Measurements from ENCODE around the gene ZNF483.

Gene ZNF483

DNA sequence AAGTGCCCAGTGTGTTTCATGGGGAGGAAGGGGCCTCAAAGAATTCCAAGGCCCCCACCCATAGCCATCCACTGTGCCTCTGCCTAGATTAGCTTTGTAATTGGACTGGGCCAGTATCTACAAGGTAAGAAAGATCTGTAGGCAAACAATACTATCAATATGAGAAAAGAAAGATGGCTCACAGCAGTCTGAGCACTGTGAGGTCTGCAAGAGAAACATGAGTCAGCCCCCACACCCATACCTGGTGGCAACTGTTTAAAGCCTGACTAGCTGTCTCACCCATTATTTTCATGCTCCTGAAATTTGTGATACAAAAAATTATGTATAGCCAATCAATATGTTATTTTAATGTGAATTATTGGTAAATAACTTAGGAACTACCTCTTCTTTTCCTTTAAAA lies 10.0 kb upstream of the ZNF483 start:
- TF ChIP-seq, protein P1, sequence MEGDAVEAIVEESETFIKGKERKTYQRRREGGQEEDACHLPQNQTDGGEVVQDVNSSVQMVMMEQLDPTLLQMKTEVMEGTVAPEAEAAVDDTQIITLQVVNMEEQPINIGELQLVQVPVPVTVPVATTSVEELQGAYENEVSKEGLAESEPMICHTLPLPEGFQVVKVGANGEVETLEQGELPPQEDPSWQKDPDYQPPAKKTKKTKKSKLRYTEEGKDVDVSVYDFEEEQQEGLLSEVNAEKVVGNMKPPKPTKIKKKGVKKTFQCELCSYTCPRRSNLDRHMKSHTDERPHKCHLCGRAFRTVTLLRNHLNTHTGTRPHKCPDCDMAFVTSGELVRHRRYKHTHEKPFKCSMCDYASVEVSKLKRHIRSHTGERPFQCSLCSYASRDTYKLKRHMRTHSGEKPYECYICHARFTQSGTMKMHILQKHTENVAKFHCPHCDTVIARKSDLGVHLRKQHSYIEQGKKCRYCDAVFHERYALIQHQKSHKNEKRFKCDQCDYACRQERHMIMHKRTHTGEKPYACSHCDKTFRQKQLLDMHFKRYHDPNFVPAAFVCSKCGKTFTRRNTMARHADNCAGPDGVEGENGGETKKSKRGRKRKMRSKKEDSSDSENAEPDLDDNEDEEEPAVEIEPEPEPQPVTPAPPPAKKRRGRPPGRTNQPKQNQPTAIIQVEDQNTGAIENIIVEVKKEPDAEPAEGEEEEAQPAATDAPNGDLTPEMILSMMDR (conservative IDR thresholded peaks at IDR 0.05; ENCODE audit: low read depth) = no peak
- H3K27ac ChIP-seq = no peak overlapping the region
- ChIA-PET CTCF (no interaction called here), POLR2A (ENCODE audit: low non-redundant PET) (no interaction called here)
- peak; percentile 32 for DNase-seq (ENCODE audit: low spot score)

DNA sequence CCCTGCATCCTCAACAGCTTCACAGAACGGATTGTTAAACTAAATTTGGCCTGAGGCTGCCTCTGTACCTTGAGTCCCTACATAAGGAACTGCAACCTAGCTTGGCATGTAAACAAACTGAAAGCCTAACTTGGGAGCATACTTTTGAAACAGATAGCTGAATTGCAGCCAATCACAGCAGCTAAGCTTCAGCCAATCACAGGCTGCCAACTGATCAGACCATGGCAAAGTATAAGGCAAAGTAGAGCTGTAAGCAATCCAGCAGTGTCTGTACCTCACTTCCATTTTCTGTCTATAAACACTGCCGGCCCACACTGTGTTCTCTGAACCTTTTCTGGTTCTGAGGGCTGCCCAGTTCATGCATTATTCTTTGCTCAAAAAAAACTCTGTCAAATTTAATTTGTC lies 8.9 kb upstream of the ZNF483 start:
- no peak overlapping the region for H3K27ac ChIP-seq
- ChIA-PET POLR2A (ENCODE audit: low non-redundant PET) (no interaction called here), CTCF (interaction anchor here (0.9 kb wide), 1 partner anchor 28 kb away, joined by 4 read pairs; no protein-coding TSS in a partner anchor)
- TF ChIP-seq, protein P1 (conservative IDR thresholded peaks at IDR 0.05; ENCODE audit: low read depth) = no peak
- no peak for DNase-seq (ENCODE audit: low spot score)

DNA sequence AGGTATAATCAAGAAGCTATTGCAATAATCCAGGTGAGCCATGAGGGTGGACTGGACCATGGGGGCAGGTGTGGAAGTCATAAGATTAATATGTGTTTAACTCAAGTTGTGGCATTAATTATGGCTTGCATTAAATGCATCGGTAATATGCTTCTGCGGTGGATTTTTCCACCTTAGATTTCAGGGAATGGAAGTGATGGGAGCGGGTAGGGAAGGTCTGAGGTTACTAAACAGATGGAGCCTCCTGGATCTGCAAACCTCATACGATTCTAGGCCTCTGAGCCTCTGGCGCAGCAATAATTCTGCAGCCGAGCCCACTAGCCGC lies 286 bp upstream of the ZNF483 start:
- ChIA-PET CTCF (no interaction called here), POLR2A (ENCODE audit: low non-redundant PET) (interaction anchor here (0.6 kb wide), 1 partner anchor 58 kb away, joined by 3 read pairs; no protein-coding TSS in a partner anchor)
- peak overlapping the region; percentile 44 for H3K27ac ChIP-seq
- TF ChIP-seq, protein P1 (conservative IDR thresholded peaks at IDR 0.05; ENCODE audit: low read depth) = no peak
- DNase-seq (ENCODE audit: low spot score) = no peak

DNA sequence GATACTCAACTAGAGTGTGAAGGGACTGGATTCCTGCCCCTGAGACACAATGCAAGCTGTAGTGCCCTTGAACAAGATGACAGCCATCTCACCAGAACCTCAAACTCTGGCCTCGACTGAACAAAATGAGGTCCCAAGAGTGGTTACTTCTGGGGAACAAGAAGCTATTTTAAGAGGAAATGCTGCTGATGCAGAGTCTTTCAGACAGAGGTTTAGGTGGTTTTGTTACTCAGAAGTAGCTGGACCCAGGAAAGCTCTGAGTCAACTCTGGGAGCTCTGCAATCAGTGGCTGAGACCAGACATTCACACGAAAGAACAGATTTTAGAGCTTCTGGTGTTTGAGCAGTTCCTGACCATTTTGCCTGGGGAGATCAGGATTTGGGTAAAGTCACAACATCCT lies 2.4 kb downstream of the ZNF483 start:
- no peak overlapping the region for H3K27ac ChIP-seq
- TF ChIP-seq, protein P1 (conservative IDR thresholded peaks at IDR 0.05; ENCODE audit: low read depth) = no peak
- ChIA-PET POLR2A (ENCODE audit: low non-redundant PET) (no interaction called here), CTCF (no interaction called here)
- no peak for DNase-seq (ENCODE audit: low spot score)

DNA sequence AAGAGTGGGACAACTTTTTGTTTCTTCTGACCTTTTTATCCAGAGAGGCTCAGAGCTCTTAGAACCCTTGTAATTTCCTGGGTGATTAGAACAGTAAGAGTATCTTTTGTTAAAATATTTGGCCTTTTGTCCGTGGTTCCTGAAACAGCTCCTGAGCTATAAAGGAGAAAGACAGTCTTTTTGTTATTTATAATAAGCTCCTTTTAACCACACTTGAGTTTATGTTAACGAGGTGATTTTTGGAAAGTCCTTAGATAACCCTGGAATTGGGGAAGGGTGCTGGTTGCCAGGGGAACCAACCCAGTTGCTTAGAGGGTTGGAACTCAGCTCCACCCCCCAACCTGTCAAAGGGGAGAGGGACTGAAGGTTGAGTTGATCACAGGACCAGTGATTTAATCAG lies 4.8 kb downstream of the ZNF483 start:
- no peak for DNase-seq (ENCODE audit: low spot score)
- ChIA-PET POLR2A (ENCODE audit: low non-redundant PET) (no interaction called here), CTCF (interaction anchor here (0.7 kb wide), 1 partner anchor 13 kb away, joined by 3 read pairs; no protein-coding TSS in a partner anchor)
- TF ChIP-seq, protein P1 (conservative IDR thresholded peaks at IDR 0.05; ENCODE audit: low read depth) = no peak
- no peak overlapping the region for H3K27ac ChIP-seq

DNA sequence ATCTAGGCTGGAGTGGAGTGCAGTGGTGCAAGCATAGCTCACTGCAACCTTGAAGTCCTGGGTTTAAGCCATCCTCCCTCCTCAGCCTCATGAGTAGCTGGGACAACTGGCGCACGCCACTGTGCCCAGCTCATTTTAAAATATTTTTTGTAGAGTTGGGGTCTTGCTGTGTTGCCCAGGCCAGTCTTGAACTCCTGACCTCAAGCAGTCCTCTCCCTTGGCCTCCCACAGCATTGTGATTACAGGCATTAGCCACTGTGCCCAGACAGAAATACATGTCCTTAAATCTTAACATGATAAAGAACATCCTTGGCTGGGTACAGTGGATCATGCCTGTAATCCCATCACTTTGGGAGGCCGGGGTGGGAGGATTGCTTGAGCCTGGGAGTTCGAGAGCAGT lies 6.7 kb downstream of the ZNF483 start:
- no peak for DNase-seq (ENCODE audit: low spot score)
- TF ChIP-seq, protein P1 (conservative IDR thresholded peaks at IDR 0.05; ENCODE audit: low read depth) = no peak
- ChIA-PET CTCF (no interaction called here), POLR2A (ENCODE audit: low non-redundant PET) (no interaction called here)
- no peak overlapping the region for H3K27ac ChIP-seq
